K562 (cell line): ENCODE results near the gene MMP24OS. TPM values are rescaled to one million over a fixed set of nuclear protein-coding genes. Genes with fewer than 3 reads are reported as not detected.

Source experiments
- DLX4 ChIP-seq: fragments of 250-450 bp; sonication (Bioruptor Pico); IDR thresholded peaks from 2 replicates; pipeline ENCODE4 v1.6.1; 2021; ENCODE audit warnings: mild to moderate bottlenecking
- FOXP1 ChIP-seq: sonication (generic); formaldehyde crosslinking; IDR thresholded peaks from 2 replicates; pipeline ENCODE4 v1.8.0; 2022; ENCODE audit warnings: mild to moderate bottlenecking, missing genetic modification reagents
- JUNB ChIP-seq: fragments of 450-650 bp; formaldehyde crosslinking; conservative IDR thresholded peaks from 2 replicates; pipeline ENCODE4 v1.4.0; 2020; ENCODE audit warnings: mild to moderate bottlenecking
- MBD1 ChIP-seq: fragments of 250-450 bp; sonication (Bioruptor Pico); IDR thresholded peaks from 2 replicates; pipeline ENCODE4 v1.8.0; 2022; ENCODE audit warnings: inconsistent platforms
- PBX2 ChIP-seq, 2 experiments: IDR thresholded peaks in 1 of 2; conservative IDR thresholded peaks in 1 of 2; 2 replicates each; pipeline ENCODE4 v1.6.1; 2016; ENCODE audit warnings: low read depth in 2 of 2, mild to moderate bottlenecking in 1 of 2, missing compliant biosample characterization in 1 of 2, missing genetic modification characterization in 1 of 2, moderate library complexity in 1 of 2
- PHF20 ChIP-seq: fragments of 450-650 bp; IDR thresholded peaks from 2 replicates; pipeline ENCODE4 v1.6.1; 2018; ENCODE audit not compliant: partially characterized antibody
- USF1 ChIP-seq: sonication (generic); formaldehyde crosslinking; IDR thresholded peaks from 2 replicates; pipeline ENCODE4 v1.9.0; 2022; ENCODE audit warnings: mild to moderate bottlenecking, missing genetic modification reagents
- ZBED1 ChIP-seq: IDR thresholded peaks from 2 replicates; pipeline ENCODE4 v1.6.1; 2014
- ZMIZ1 ChIP-seq, 2 experiments: fragments of 150-350 bp in 1 of 2; IDR thresholded peaks; 2 replicates each; pipeline ENCODE4 v1.6.1; 2012 to 2016; ENCODE audit warnings: low read depth in 2 of 2, low read length in 2 of 2, mild to moderate bottlenecking in 1 of 2, moderate library complexity in 1 of 2
- polyA plus RNA-seq, 8 experiments: library from polyadenylated mRNA; depleted of rRNA in 4 of 8; stranded (reverse) in 5 of 8; unstranded in 3 of 8; fragments of >200 nt; fragmentation: Nextera tagmentation in 2 of 8; fragmentation: Illumina TruSeq in 1 of 8; extraction: Ambion mirVana in 2 of 8; extraction: Trizol in 1 of 8; gene quantifications; 2 replicates each; pipeline versions ENCODE4 v1.2.1 to v1.2.3, GENCODE V29; 2011 to 2014; ENCODE audit warnings: inconsistent platforms in 1 of 8, missing spikeins in 1 of 8
- total RNA-seq, 7 experiments: library from RNA; depleted of rRNA in 6 of 7; stranded (reverse); fragments of >200 nt in 6 of 7; fragmentation: Illumina TruSeq in 2 of 7; extraction: Trizol in 2 of 7; gene quantifications; 2 replicates each; pipeline versions ENCODE4 v1.2.1 to v1.2.3, GENCODE V29; 2011 to 2021; ENCODE audit warnings: low replicate concordance in 1 of 7

The MMP24OS gene
- total and polyA plus RNA-seq, 9 of the 15 experiments (the other 6 are each of a cell fraction or from before 2014, with no cell fraction given): 0.92 to 41.5 (median 11.4) TPM

- TF ChIP-seq ZMIZ1 (IDR thresholded peaks at IDR 0.05; ENCODE audit: low read depth in 2 of 2, low read length in 2 of 2) (no peak), USF1 (CRISPR knock-in tag) (peak; percentile 22; the same call in 1 of the 2 replicates), DLX4 (CRISPR knock-in tag) (no peak), PHF20 (no peak), PBX2 (CRISPR knock-in tag; IDR thresholded peaks at IDR 0.05; ENCODE audit: low read depth) (no peak), PBX2 (tag; conservative IDR thresholded peaks at IDR 0.05; ENCODE audit: low read depth) (no peak), ZBED1 (no peak), FOXP1 (no peak), JUNB (CRISPR knock-in tag) (no peak), MBD1 (CRISPR knock-in tag) (no peak)
Measured at GRCh38 chr20:35283441-35284266, 5.7 kb upstream of the MMP24OS start (continued).
